ENCODE data around the gene RERE.
A peak's percentile ranks its signal among the peaks of the same experiment; 100 is the strongest.

Gene RERE

GRCh38 chr1:8662380-8663072 lies 154.9 kb downstream of the RERE start:
- WGBS (ENCODE audit: extremely low coverage, insufficient coverage, insufficient read length), result no CpG with 5 or more reads among the region's 4 CpGs
- no peak overlapping the region for H3K14ac ChIP-seq (ENCODE audit: low read length)
- peaks cover 2% of the 10 kb centered on the region for H3K79me1 ChIP-seq (ENCODE audit: low read length)
- H2AFZ ChIP-seq (ENCODE audit: insufficient read depth, low read length, poor library complexity), result no peak overlapping the region
- H3K23ac ChIP-seq (ENCODE audit: low read length), result no peak overlapping the region
- no peaks in the 10 kb centered on the region for H3K36me3 ChIP-seq (ENCODE audit: control insufficient read depth in 1 of 2, insufficient read depth in 2 of 2, low read length in 2 of 2)
- H3K27ac ChIP-seq (ENCODE audit: low read depth, low read length), result no peak overlapping the region
- no peaks in the 10 kb centered on the region for H3K27me3 ChIP-seq (ENCODE audit: insufficient read depth, low read length)
- H3K18ac ChIP-seq (ENCODE audit: low read length), result no peak overlapping the region
- no peak overlapping the region for H4K91ac ChIP-seq (ENCODE audit: low read depth, low read length)
- no peak overlapping the region for H3K9ac ChIP-seq (ENCODE audit: low read length)
- no peak overlapping the region for H2AK5ac ChIP-seq (ENCODE audit: low read length)
- peaks cover 4% of the 10 kb centered on the region for H3K79me2 ChIP-seq (ENCODE audit: control insufficient read depth, insufficient read depth, low read length, poor library complexity)
- H2BK5ac ChIP-seq (ENCODE audit: low read depth, low read length, poor library complexity), result no peak overlapping the region
- H2BK120ac ChIP-seq (ENCODE audit: insufficient read depth, low read length, poor library complexity), result no peak overlapping the region
- no peak overlapping the region for H4K12ac ChIP-seq (ENCODE audit: low read depth, low read length)
- peak in 1 of 2 donors; percentile 38 for DNase-seq
- H2BK12ac ChIP-seq (ENCODE audit: low read length), result no peak overlapping the region
- no peak overlapping the region for H4K8ac ChIP-seq (ENCODE audit: low read depth, low read length)
- H3K4me1 ChIP-seq (ENCODE audit: control insufficient read depth in 1 of 2, insufficient read depth in 2 of 2, low read length in 2 of 2), result peaks cover 6 to 15% of the 10 kb centered on the region in 2 experiments
- no peak overlapping the region for H3K4me2 ChIP-seq (ENCODE audit: low read length)
- H3K9me3 ChIP-seq (ENCODE audit: insufficient read depth, low read depth, low read length), result no peaks in the 10 kb centered on the region
- no peak overlapping the region for H3K4me3 ChIP-seq (ENCODE audit: low read depth, low read length)
- no peak overlapping the region for H3K4ac ChIP-seq (ENCODE audit: low read depth, low read length)

- no peak overlapping the region for H2BK120ac ChIP-seq (ENCODE audit: insufficient read depth, low read length, poor library complexity)
- no peak overlapping the region for H3K27ac ChIP-seq (ENCODE audit: low read depth, low read length)
- no peak overlapping the region for H4K8ac ChIP-seq (ENCODE audit: low read depth, low read length)
- no peak overlapping the region for H2AFZ ChIP-seq (ENCODE audit: insufficient read depth, low read length, poor library complexity)
- H3K4ac ChIP-seq (ENCODE audit: low read depth, low read length), result peak overlapping the region; percentile 27
- no CpG with 5 or more reads among the region's 8 CpGs for WGBS (ENCODE audit: extremely low coverage, insufficient coverage, insufficient read length)
- no peaks in the 10 kb centered on the region for H3K27me3 ChIP-seq (ENCODE audit: insufficient read depth, low read length)
- no peak overlapping the region for H3K4me2 ChIP-seq (ENCODE audit: low read length)
- no peaks in the 10 kb centered on the region for H3K9me3 ChIP-seq (ENCODE audit: insufficient read depth, low read depth, low read length)
- no peak overlapping the region for H2BK5ac ChIP-seq (ENCODE audit: low read depth, low read length, poor library complexity)
- H3K4me3 ChIP-seq (ENCODE audit: low read depth, low read length), result no peak overlapping the region
- H3K18ac ChIP-seq (ENCODE audit: low read length), result peak overlapping the region; percentile 23
- H3K14ac ChIP-seq (ENCODE audit: low read length), result peak overlapping the region; percentile 43
- H4K12ac ChIP-seq (ENCODE audit: low read depth, low read length), result no peak overlapping the region
- H3K79me2 ChIP-seq (ENCODE audit: control insufficient read depth, insufficient read depth, low read length, poor library complexity), result peaks cover 6% of the 10 kb centered on the region
- H3K36me3 ChIP-seq (ENCODE audit: control insufficient read depth in 1 of 2, insufficient read depth in 2 of 2, low read length in 2 of 2), result no peaks in the 10 kb centered on the region
- H3K23ac ChIP-seq (ENCODE audit: low read length), result no peak overlapping the region
- peaks cover 6 to 15% of the 10 kb centered on the region in 2 experiments for H3K4me1 ChIP-seq (ENCODE audit: control insufficient read depth in 1 of 2, insufficient read depth in 2 of 2, low read length in 2 of 2)
- H2AK5ac ChIP-seq (ENCODE audit: low read length), result no peak overlapping the region
- H3K79me1 ChIP-seq (ENCODE audit: low read length), result peaks cover 2% of the 10 kb centered on the region
- H2BK12ac ChIP-seq (ENCODE audit: low read length), result no peak overlapping the region
- no peak overlapping the region for H4K91ac ChIP-seq (ENCODE audit: low read depth, low read length)
- no peak overlapping the region for H3K9ac ChIP-seq (ENCODE audit: low read length)
- DNase-seq, result peak in 1 of 2 donors; percentile 16
Observed at GRCh38 chr1:8661185-8662110, 156.0 kb downstream of the RERE start.

- DNase-seq, result peak; percentile 21 to 39
- Histone ChIP-seq H3K9ac (ENCODE audit: low read length) (peak overlapping the region; percentile 11), H4K12ac (ENCODE audit: low read depth, low read length) (no peak overlapping the region), H3K14ac (ENCODE audit: low read length) (no peak overlapping the region), H3K36me3 (ENCODE audit: control insufficient read depth in 1 of 2, insufficient read depth in 2 of 2, low read length in 2 of 2) (peaks cover 3% of the 10 kb centered on the region in 2 experiments), H2BK12ac (ENCODE audit: low read length) (no peak overlapping the region), H3K4me3 (ENCODE audit: low read depth, low read length) (no peak overlapping the region), H2BK5ac (ENCODE audit: low read depth, low read length, poor library complexity) (no peak overlapping the region), H3K79me2 (ENCODE audit: control insufficient read depth, insufficient read depth, low read length, poor library complexity) (peaks cover 6% of the 10 kb centered on the region), H4K91ac (ENCODE audit: low read depth, low read length) (no peak overlapping the region), H3K23ac (ENCODE audit: low read length) (no peak overlapping the region), H3K9me3 (ENCODE audit: insufficient read depth, low read depth, low read length) (no peaks in the 10 kb centered on the region), H3K4me2 (ENCODE audit: low read length) (no peak overlapping the region), H3K27ac (ENCODE audit: low read depth, low read length) (no peak overlapping the region), H3K18ac (ENCODE audit: low read length) (no peak overlapping the region), H4K8ac (ENCODE audit: low read depth, low read length) (no peak overlapping the region), H2AK5ac (ENCODE audit: low read length) (no peak overlapping the region), H3K4me1 (ENCODE audit: control insufficient read depth in 1 of 2, insufficient read depth in 2 of 2, low read length in 2 of 2) (peaks cover 6 to 11% of the 10 kb centered on the region in 2 experiments), H2AFZ (ENCODE audit: insufficient read depth, low read length, poor library complexity) (no peak overlapping the region), H3K79me1 (ENCODE audit: low read length) (peaks cover 2% of the 10 kb centered on the region), H3K27me3 (ENCODE audit: insufficient read depth, low read length) (no peaks in the 10 kb centered on the region), H2BK120ac (ENCODE audit: insufficient read depth, low read length, poor library complexity) (no peak overlapping the region), H3K4ac (ENCODE audit: low read depth, low read length) (peak overlapping the region; percentile 16)
- no CpG with 5 or more reads among the region's 5 CpGs for WGBS (ENCODE audit: extremely low coverage, insufficient coverage, insufficient read length)
Observed at GRCh38 chr1:8660411-8660828, 157.0 kb downstream of the RERE start.

GRCh38 chr1:8659593-8659992 lies 157.8 kb downstream of the RERE start:
- no peak overlapping the region for H3K4me2 ChIP-seq (ENCODE audit: low read length)
- H3K9me3 ChIP-seq (ENCODE audit: insufficient read depth, low read depth, low read length), result no peaks in the 10 kb centered on the region
- H3K79me1 ChIP-seq (ENCODE audit: low read length), result peaks cover 2% of the 10 kb centered on the region
- no peak overlapping the region for H2AK5ac ChIP-seq (ENCODE audit: low read length)
- no peak overlapping the region for H3K9ac ChIP-seq (ENCODE audit: low read length)
- DNase-seq, result no peak
- peak overlapping the region; percentile 74 for H3K4ac ChIP-seq (ENCODE audit: low read depth, low read length)
- peaks cover 3% of the 10 kb centered on the region for H3K79me2 ChIP-seq (ENCODE audit: control insufficient read depth, insufficient read depth, low read length, poor library complexity)
- no peak overlapping the region for H4K91ac ChIP-seq (ENCODE audit: low read depth, low read length)
- no peak overlapping the region for H4K8ac ChIP-seq (ENCODE audit: low read depth, low read length)
- no peak overlapping the region for H4K12ac ChIP-seq (ENCODE audit: low read depth, low read length)
- H3K4me1 ChIP-seq (ENCODE audit: control insufficient read depth in 1 of 2, insufficient read depth in 2 of 2, low read length in 2 of 2), result peaks cover 6 to 11% of the 10 kb centered on the region in 2 experiments
- no peak overlapping the region for H2AFZ ChIP-seq (ENCODE audit: insufficient read depth, low read length, poor library complexity)
- H2BK120ac ChIP-seq (ENCODE audit: insufficient read depth, low read length, poor library complexity), result no peak overlapping the region
- H3K36me3 ChIP-seq (ENCODE audit: control insufficient read depth in 1 of 2, insufficient read depth in 2 of 2, low read length in 2 of 2), result peaks cover 3% of the 10 kb centered on the region in 2 experiments
- no peak overlapping the region for H3K27ac ChIP-seq (ENCODE audit: low read depth, low read length)
- no peak overlapping the region for H2BK5ac ChIP-seq (ENCODE audit: low read depth, low read length, poor library complexity)
- H3K27me3 ChIP-seq (ENCODE audit: insufficient read depth, low read length), result no peaks in the 10 kb centered on the region
- no peak overlapping the region for H3K18ac ChIP-seq (ENCODE audit: low read length)
- H3K4me3 ChIP-seq (ENCODE audit: low read depth, low read length), result no peak overlapping the region
- H3K14ac ChIP-seq (ENCODE audit: low read length), result no peak overlapping the region
- H2BK12ac ChIP-seq (ENCODE audit: low read length), result no peak overlapping the region
- no peak overlapping the region for H3K23ac ChIP-seq (ENCODE audit: low read length)
